HK-2 (cell line): ENCODE results near the gene BCL7C.
"Not testable (repeated sequence)": the region's sequence is repeated elsewhere in the genome, so short reads cannot be mapped to it uniquely, and the experiment has no call there.

Experiments used
- DNase-seq: peaks from one replicate; pipeline ENCODE4 v3.0.0-alpha.2; 2018; ENCODE audit not compliant: unreplicated experiment

The BCL7C gene

DNA sequence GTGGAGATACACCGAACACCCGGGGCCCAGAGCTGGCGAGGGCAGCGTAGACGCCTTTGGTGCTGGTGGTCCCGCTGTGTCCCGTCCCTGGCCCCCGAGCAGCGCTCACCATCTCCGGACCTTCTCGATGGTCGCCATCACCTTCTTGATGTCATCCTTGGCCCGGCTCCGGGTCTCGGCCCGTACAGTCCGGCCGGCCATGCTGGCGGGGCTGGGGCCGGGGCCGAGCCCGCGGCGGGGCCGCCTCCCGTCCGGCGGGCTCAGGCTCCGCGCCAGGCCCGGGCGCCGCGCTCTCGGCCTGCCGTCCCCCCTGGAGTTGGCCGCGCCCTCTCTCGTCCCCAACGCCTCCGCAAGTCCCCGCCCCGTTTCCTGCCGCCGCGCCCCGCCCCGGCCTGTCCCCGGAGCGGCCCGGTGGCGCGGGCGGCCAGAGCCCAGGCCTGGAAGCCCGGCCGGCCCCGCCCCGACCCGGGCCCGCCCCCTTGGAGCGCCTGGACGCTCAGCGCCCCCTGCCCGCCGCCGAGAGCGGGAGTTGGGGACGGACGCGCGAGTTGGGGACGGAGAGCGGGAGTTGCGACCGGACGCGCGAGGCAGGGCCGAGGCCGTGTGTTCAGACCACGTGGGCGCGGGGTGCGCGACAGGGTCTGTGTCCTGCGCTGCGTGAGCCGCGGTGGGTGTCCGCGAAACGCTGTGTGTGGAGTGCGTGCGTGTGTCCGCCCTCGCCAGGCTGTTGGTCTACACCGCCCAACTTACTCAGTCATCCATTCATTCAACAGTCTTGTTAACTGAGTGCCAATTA, at the start of gene BCL7C:
Gene BCL7C, minus strand, starts transcription at position 334 of the 796 bp plus-strand sequence. Its CDS starts 133 bp downstream, at position 201.
- peak; percentile 83 for DNase-seq

DNA sequence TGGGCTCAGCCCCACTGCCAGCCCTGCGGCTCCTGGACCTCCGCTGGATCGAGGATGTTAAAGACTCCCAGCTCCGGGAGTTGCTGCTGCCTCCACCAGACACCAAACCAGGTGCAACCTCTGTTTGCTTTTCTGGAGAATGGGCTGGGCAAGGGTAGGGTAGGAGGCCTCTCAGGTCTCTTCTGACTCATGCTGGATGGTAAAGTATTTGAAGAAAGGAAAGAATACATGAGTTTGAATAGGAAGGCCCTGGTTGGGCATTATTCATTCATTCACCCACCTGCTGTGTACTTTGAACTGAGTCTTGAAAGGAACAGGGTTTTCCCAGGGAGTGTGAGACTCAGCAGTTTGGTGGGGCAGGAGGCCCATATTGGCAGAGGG, 48.5 kb upstream of the BCL7C start:
- no peak for DNase-seq

DNA sequence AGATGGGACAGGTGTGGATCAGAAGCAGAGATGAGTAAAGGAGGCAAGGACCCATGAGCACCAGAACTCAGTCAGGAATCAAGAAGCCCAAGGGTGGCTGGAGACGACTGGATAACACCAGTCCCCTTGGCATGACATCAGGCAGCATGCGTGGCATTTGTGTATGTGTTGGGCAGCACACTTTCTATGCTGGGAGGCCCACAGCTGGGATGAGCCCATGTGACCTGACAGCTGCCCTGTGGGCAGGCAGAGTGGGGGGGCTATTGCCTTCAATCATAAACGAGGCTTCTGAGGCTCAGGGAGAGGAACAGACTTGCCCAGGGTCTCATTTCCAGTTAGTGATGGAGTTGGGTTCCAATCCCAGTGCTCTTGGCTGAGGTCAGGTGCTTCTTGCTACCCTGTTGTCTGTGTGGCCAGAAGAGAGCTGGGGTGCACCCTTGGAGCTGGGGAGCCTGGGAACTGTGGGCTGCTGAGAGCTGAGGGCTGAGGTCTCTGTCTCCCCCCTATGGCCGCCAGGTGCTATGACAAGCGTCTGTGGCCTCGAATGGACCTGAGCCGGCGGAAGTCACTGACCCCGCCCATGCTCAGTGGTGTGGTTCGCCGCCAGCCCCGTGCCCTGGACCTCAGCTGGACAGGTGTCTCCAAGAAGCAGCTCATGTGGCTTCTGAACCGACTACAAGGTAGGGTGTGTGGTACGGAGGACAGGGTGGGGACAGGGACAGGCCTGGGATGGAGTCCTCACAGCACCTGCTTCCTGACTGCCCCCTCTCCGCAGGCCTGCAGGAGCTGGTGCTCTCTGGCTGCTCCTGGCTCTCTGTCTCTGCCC, 47.9 kb upstream of the BCL7C start:
- peak; percentile 68 for DNase-seq

GRCh38 chr16:30939571-30939970, 45.7 kb upstream of the BCL7C start:
- DNase-seq = not testable (repeated sequence)

GRCh38 chr16:30937692-30938091, 43.8 kb upstream of the BCL7C start:
- no peak for DNase-seq

GRCh38 chr16:30934827-30935557, 41.1 kb upstream of the BCL7C start:
- DNase-seq = no peak

- no peak for DNase-seq
Measured at GRCh38 chr16:30931068-30931650, 37.3 kb upstream of the BCL7C start.

- DNase-seq = no peak
Measured at GRCh38 chr16:30930160-30930571, 36.3 kb upstream of the BCL7C start.

- DNase-seq = no peak
Measured at GRCh38 chr16:30929167-30929566, 35.3 kb upstream of the BCL7C start.

DNA sequence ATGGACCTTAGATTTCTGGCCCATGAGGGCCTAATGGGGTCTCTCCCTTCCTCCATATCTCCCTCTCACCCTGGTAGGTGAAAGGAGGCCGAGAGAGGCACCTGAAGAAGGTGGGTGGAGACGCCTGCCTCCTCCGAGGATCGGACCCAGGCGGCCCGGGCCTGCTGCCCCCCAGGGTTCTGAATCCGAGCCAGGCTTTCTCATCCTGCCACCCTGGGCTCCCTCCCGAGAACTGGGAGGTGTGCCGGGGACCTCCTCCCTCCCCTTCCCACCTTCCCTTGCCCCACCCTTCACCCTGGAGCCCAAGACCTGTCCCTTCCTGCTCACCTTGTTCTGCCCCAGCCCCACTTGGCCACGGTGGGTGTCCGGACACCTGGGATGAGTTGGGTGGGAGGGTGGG, 34.5 kb upstream of the BCL7C start:
- DNase-seq = no peak

DNA sequence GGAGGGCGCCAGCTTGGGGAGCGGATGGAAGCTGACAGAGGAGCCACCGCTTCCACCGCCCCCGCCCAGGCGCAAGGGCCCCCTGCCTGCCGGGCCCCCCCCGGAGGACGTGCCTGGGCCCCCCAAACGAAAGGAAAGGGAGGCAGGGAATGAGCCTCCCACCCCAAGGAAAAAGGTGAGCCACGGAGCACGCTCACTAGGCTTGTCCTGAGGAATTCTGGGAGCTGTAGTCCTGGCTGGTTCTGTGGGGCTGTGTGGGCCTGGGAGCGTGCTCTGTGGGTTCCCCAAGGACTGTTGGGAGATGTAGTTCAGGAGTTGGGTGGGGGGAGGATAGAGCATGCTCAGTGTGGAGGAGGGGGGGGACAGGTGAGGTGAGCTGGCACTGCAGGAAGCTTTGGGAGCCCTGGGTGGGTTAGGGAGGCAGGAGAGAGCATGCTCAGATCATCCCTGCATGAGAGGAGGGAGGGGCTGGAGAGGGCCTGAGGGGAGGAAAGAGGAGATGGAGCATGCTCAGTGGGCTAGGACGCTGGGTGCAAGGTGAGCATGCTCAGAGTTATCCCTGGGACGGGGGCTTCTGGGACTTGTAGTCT, 34.0 kb upstream of the BCL7C start:
- peak; percentile 30 for DNase-seq

DNA sequence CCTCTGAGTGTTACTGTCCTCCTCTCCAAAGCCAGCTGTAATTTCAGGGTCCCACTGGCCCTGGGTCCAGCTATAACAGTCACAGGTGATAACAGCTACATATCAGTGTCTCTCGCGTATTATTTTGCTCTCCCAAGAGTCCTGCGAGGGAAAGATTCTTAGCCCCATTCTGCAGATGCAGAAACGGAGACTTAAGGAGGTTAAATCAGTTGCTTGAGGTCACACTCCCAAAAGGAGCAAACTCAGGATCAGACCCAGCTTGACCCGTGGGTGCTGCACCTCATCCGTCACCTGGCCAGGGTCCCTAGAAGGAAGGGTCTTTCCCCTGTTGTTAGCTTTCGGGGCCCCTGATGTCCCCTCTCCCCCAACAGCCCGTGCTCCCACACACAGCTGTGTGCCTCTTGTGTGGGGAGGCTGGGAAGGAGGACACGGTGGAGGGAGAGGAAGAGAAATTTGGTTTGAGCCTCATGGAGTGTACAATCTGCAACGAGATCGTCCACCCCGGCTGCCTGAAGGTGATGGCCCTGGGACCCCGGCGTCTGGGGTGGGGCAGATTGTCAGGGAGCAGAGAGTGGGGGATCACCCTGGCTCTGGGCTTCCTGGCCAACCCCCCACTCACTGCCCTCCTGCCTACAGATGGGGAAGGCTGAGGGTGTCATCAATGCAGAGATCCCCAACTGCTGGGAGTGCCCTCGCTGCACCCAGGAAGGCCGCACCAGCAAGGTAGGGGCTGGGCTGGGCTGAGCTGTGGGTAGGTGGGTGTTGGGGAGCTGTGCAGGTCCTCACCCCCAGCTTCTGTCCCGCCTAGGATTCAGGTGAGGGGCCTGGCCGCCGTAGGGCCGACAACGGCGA, 33.3 kb upstream of the BCL7C start:
- DNase-seq = no peak

DNA sequence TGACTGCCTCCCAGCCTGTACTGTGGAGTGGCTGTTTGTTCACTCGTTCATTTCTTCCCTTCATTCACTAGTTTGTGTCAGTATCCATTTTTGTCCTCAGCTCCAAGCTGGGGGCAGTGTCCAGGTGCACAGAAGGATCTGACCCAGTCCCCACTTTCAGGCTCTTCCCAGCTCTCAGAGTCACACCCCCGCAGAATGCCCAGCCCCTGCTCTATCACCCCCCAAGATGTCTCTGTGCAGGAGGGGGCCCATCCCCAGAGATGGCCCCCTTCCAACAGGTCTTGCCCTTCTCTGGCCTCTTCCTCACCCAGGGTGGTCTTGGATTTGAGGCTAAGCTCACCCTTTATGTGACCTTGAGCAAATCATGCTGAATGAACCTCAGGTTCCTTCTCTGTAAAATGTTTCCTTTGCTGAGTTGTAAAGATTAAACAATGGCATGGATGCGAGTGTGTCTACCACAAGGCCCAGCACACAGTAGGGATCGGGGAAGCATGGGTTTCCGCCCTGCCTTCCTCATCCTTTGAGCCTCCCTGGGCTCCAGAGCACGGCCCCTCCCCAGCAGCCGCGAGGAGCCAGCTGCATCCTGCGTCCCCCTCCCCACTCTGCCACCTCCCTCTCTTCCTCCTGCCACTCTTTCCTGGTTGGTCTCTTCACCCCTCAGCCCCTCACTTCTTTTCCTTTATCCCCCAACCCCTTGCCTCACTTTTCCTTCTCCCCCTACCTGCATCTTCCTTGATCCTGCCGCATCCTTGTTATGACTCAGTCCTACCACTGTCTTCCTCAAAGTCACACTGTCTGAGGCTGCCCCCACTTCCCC, 32.3 kb upstream of the BCL7C start:
- no peak for DNase-seq

GRCh38 chr16:30925632-30925987, 31.7 kb upstream of the BCL7C start:
- DNase-seq = no peak

DNA sequence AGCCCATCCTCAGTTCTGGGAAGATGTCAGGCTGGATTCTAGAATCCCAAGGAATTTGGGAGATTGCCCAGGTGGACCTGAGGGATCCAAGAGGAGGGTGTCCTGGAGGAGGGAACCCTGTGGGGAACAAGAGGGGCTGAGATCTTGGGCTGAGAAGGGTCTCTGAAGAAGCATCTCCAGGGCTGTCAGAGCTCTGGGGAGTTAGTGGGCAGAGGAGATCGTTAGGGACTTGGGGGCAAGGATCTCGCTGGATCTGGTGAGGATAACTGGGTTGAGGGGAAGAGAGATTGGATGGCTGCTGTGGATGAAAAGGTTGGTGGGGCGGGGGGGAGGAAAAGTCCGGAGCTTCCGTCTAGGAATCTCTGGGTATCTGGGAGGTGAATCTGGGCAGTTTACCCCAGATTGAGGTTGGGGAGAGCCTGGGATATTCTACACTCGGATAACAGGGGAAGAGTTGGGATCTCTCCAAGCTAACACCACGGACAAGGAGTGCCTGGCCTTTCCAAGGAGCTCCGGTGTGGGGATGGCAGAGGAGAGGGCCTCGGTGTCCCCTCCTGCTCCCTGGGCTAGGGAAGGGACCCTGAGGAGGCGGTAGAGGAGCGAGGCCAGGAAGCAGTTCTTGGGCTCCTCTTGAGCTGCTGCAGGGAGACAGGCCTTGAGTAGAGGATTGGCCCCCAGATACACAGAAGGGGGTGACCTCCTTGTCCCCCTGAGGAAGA, 31.2 kb upstream of the BCL7C start:
- DNase-seq = no peak

- DNase-seq = no peak
Measured at GRCh38 chr16:30924076-30924912, 30.4 kb upstream of the BCL7C start.

DNA sequence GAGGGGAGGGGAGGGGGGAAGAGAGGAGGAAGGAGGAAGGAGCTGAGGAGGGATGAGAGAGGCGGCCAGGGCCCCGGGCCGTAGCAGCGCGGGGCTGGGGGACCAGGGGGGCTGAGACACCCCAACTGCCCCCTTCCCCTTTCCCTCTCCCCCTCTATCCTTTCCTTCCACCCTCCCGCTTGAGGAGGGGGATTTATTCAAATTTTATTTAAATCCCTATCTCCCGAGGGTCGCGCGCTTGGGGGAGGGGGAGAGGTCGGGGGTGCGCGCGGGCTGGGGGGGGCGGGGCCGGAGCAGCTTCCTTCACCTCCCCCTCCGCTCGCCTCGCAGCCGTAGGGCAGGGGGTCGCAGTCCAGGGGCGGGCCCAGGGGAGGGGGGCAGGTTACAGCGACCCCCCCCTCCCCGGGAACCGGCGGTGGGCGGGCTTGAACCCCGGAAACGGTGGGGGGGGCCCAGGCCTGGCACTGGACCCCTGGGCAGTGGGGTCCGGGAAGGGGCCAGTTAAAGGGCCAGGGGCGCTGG, 29.7 kb upstream of the BCL7C start, which contains the start of gene FBXL19:
Gene FBXL19, plus strand, starts transcription at position 19 of the 522 bp plus-strand sequence. CDS start 2,183 bp downstream, outside the sequence.
- no peak for DNase-seq
